Measurements from ENCODE around the gene MOV10. TPM values are rescaled to one million over a fixed set of nuclear protein-coding genes. Genes with fewer than 3 reads are reported as not detected.

Gene MOV10
- total RNA-seq, 1 donor from 2014 or later, result 46.7 TPM

- Histone ChIP-seq H3K27me3 (ENCODE audit: control insufficient read depth, insufficient read depth, low read length) (no peaks in the 10 kb centered on the region), H3K4me3 (ENCODE audit: low read depth, low read length) (no peak overlapping the region), H3K36me3 (ENCODE audit: control insufficient read depth, insufficient read depth, low read length) (no peaks in the 10 kb centered on the region)
- TF ChIP-seq, protein P1, sequence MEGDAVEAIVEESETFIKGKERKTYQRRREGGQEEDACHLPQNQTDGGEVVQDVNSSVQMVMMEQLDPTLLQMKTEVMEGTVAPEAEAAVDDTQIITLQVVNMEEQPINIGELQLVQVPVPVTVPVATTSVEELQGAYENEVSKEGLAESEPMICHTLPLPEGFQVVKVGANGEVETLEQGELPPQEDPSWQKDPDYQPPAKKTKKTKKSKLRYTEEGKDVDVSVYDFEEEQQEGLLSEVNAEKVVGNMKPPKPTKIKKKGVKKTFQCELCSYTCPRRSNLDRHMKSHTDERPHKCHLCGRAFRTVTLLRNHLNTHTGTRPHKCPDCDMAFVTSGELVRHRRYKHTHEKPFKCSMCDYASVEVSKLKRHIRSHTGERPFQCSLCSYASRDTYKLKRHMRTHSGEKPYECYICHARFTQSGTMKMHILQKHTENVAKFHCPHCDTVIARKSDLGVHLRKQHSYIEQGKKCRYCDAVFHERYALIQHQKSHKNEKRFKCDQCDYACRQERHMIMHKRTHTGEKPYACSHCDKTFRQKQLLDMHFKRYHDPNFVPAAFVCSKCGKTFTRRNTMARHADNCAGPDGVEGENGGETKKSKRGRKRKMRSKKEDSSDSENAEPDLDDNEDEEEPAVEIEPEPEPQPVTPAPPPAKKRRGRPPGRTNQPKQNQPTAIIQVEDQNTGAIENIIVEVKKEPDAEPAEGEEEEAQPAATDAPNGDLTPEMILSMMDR (IDR thresholded peaks at IDR 0.05; ENCODE audit: insufficient read depth, low read length, poor library complexity, severe bottlenecking), result no peak
- no peak for DNase-seq (ENCODE audit: low read depth)
Observed at GRCh38 chr1:112633628-112634027, 40.8 kb upstream of the MOV10 start.

DNA sequence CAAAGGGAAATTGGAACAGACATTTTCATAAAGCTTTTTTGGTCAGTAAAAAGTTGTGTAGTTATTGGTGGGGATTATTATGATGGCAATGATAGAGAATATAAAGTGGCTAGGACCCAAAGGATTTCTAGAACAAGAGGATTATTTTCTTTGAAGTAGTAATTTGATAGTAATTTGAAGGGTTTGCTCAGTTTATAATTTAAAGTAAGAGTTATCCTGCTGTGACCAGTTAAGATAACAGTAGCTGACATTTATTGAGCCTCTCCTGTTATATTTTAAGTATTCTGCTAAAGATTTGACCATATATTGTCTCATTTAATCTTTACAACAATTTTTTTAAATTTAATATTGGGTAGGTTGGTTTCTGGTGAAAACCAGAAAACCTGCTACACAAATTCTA lies 40.1 kb upstream of the MOV10 start:
- Histone ChIP-seq H3K4me3 (ENCODE audit: low read depth, low read length) (no peak overlapping the region), H3K36me3 (ENCODE audit: control insufficient read depth, insufficient read depth, low read length) (no peaks in the 10 kb centered on the region), H3K27me3 (ENCODE audit: control insufficient read depth, insufficient read depth, low read length) (no peaks in the 10 kb centered on the region)
- DNase-seq (ENCODE audit: low read depth), result no peak
- TF ChIP-seq, protein P1 (IDR thresholded peaks at IDR 0.05; ENCODE audit: insufficient read depth, low read length, poor library complexity, severe bottlenecking), result no peak

- Histone ChIP-seq H3K4me3 (ENCODE audit: low read depth, low read length) (no peak overlapping the region), H3K27me3 (ENCODE audit: control insufficient read depth, insufficient read depth, low read length) (no peaks in the 10 kb centered on the region), H3K36me3 (ENCODE audit: control insufficient read depth, insufficient read depth, low read length) (no peaks in the 10 kb centered on the region)
- TF ChIP-seq, protein P1 (IDR thresholded peaks at IDR 0.05; ENCODE audit: insufficient read depth, low read length, poor library complexity, severe bottlenecking), result no peak
- DNase-seq (ENCODE audit: low read depth), result no peak
Observed at GRCh38 chr1:112636056-112636455, 38.4 kb upstream of the MOV10 start.

DNA sequence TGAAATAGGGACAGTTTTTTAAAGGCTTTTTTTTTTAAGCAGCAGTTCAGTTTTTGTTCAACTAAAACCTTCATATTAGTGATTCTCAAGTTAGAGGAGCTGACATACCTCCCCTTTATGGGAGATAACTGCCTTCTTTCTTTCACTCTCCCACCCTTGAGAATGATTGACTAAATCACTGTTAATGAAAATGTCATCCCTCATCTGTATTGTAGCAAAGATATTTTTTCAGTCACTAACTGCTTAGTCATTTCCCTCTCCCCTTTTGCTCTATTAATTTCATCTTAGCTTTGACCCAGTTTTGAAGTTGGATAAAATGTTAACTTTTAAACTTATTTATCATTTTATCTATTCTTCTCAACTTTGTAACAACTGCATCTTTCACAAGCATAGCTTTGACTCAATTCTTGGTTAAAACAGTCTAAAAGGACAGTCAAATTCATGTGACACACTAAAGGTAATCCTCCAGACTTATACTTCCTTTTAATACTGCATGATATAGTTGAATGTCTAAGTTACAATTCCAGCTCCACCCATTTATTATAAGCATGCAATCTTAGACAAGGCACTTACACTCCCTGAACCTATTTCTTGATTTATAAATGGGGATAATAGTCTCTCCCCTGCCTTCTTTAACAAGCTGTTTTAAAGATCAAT lies 37.7 kb upstream of the MOV10 start:
- Histone ChIP-seq H3K36me3 (ENCODE audit: control insufficient read depth, insufficient read depth, low read length) (no peaks in the 10 kb centered on the region), H3K27me3 (ENCODE audit: control insufficient read depth, insufficient read depth, low read length) (no peaks in the 10 kb centered on the region), H3K4me3 (ENCODE audit: low read depth, low read length) (no peak overlapping the region)
- DNase-seq (ENCODE audit: low read depth), result no peak
- TF ChIP-seq, protein P1 (IDR thresholded peaks at IDR 0.05; ENCODE audit: insufficient read depth, low read length, poor library complexity, severe bottlenecking), result no peak

DNA sequence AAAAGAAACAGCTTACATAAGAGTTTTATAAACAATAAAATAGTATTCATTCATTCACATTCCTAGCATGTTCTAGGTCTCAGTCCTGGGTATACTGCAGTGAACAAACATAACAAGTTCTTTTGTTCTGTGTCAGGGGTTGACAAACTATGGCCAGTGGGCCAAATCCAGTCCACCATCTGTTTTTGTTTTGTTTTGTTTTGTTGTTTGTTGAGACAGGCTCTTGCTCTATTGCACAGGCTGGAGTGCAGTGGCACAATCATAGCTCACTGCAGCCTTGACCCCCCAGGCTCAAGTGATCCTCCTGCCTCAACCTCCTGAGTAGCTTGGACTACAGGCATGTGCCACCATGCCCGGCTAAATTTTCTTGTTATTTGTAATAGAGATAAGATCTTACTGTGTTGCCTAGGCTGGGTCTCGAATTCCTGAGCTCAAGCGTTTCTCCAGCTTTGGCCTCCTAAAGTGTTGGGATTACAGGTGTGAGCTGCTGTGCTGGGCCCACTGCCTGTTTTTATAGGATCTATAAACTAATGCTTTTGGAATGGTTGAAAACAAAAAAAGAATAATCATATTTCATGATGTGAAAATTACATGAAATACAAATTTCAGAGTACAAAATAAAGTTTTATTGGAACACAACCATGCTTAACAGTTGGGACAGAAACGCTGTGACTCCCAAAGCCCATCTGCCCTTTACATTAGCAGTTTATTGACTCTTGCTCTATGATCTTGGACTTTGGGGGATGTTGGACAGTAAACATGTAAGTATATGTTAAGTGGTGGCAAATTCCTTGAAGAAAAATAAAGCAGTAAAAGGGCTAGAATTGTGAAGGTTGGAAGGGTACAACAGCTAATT lies 37.0 kb upstream of the MOV10 start:
- Histone ChIP-seq H3K4me3 (ENCODE audit: low read depth, low read length) (no peak overlapping the region), H3K27me3 (ENCODE audit: control insufficient read depth, insufficient read depth, low read length) (no peaks in the 10 kb centered on the region), H3K36me3 (ENCODE audit: control insufficient read depth, insufficient read depth, low read length) (no peaks in the 10 kb centered on the region)
- no peak for DNase-seq (ENCODE audit: low read depth)
- TF ChIP-seq, protein P1 (IDR thresholded peaks at IDR 0.05; ENCODE audit: insufficient read depth, low read length, poor library complexity, severe bottlenecking), result no peak

All from kidney epithelial cell (primary cell).